Measurements from ENCODE around the gene MCOLN2.

The MCOLN2 gene

GRCh38 chr1:84967666-84968065 is 29.2 kb downstream of the MCOLN2 start:
- no peak for DNase-seq (ENCODE audit: low spot score)
- no peak for TF ChIP-seq CTCF (IDR thresholded peaks at IDR 0.05; ENCODE audit: extremely low read depth, missing control alignments)

- no peak for TF ChIP-seq CTCF (IDR thresholded peaks at IDR 0.05; ENCODE audit: extremely low read depth, missing control alignments)
- DNase-seq (ENCODE audit: low spot score): no peak
Observed at GRCh38 chr1:84963021-84963420, 33.9 kb downstream of the MCOLN2 start.

GRCh38 chr1:84961316-84961715 is 35.6 kb downstream of the MCOLN2 start:
- no peak for TF ChIP-seq CTCF (IDR thresholded peaks at IDR 0.05; ENCODE audit: extremely low read depth, missing control alignments)
- DNase-seq (ENCODE audit: low spot score): no peak

GRCh38 chr1:84960371-84960770 is 36.5 kb downstream of the MCOLN2 start:
- DNase-seq (ENCODE audit: low spot score): no peak
- no peak for TF ChIP-seq CTCF (IDR thresholded peaks at IDR 0.05; ENCODE audit: extremely low read depth, missing control alignments)

GRCh38 chr1:84959294-84959693 is 37.6 kb downstream of the MCOLN2 start:
- DNase-seq (ENCODE audit: low spot score): no peak
- TF ChIP-seq CTCF (IDR thresholded peaks at IDR 0.05; ENCODE audit: extremely low read depth, missing control alignments): no peak

- no peak for DNase-seq (ENCODE audit: low spot score)
- no peak for TF ChIP-seq CTCF (IDR thresholded peaks at IDR 0.05; ENCODE audit: extremely low read depth, missing control alignments)
Observed at GRCh38 chr1:84957966-84958365, 38.9 kb downstream of the MCOLN2 start.

- DNase-seq (ENCODE audit: low spot score): no peak
- TF ChIP-seq CTCF (IDR thresholded peaks at IDR 0.05; ENCODE audit: extremely low read depth, missing control alignments): no peak
Observed at GRCh38 chr1:84956655-84957054, 40.3 kb downstream of the MCOLN2 start.
